ENCODE measurements around the gene CHST13. TPM values are rescaled to one million over a fixed set of nuclear protein-coding genes. Genes with fewer than 3 reads are reported as not detected.

The CHST13 gene
- total RNA-seq, 1 experiment from 2014 or later, result not detected

- intact Hi-C loops (cut with micrococcal nuclease; ENCODE audit: unreplicated experiment), result no loop called here
- no peak for TF ChIP-seq CTCF (conservative IDR thresholded peaks at IDR 0.05; ENCODE audit: low read depth, low read length)
- TF ChIP-seq EZH2 (IDR thresholded peaks at IDR 0.05; ENCODE audit: borderline replicate concordance, low read depth, low read length, poor library complexity, severe bottlenecking), result no peak
- H3K27ac ChIP-seq (ENCODE audit: low read depth, low read length, poor library complexity, severe bottlenecking), result no peak overlapping the region
- POLR2A ChIA-PET (ENCODE audit: low non-redundant PET), result no interaction called here
- no peak overlapping the region for H3K4me3 ChIP-seq (ENCODE audit: low read depth, low read length, poor library complexity, severe bottlenecking)
- BruUV-seq (replicated peaks), result no TSS peak
- no peaks in the 10 kb centered on the region for H3K4me1 ChIP-seq (ENCODE audit: insufficient read depth, low read length, poor library complexity, severe bottlenecking)
- no peak for DNase-seq (ENCODE audit: low spot score)
- H3K27me3 ChIP-seq (replicated peaks; ENCODE audit: insufficient read depth, low read depth, low read length, poor library complexity), result no peaks in the 10 kb centered on the region
- H3K9me3 ChIP-seq (ENCODE audit: low read depth, low read length, poor library complexity, severe bottlenecking), result no peaks in the 10 kb centered on the region
- no peaks in the 10 kb centered on the region for H3K36me3 ChIP-seq (ENCODE audit: insufficient read depth, low read length, poor library complexity, severe bottlenecking)
- CTCF ChIA-PET, result no interaction called here
These were observed 8.8 kb upstream of the CHST13 start for GRCh38 chr3:126515066-126515706.

- no peaks in the 10 kb centered on the region for H3K4me1 ChIP-seq (ENCODE audit: insufficient read depth, low read length, poor library complexity, severe bottlenecking)
- H3K9me3 ChIP-seq (ENCODE audit: low read depth, low read length, poor library complexity, severe bottlenecking), result no peaks in the 10 kb centered on the region
- no peaks in the 10 kb centered on the region for H3K36me3 ChIP-seq (ENCODE audit: insufficient read depth, low read length, poor library complexity, severe bottlenecking)
- no peak for TF ChIP-seq CTCF (conservative IDR thresholded peaks at IDR 0.05; ENCODE audit: low read depth, low read length)
- TF ChIP-seq EZH2 (IDR thresholded peaks at IDR 0.05; ENCODE audit: borderline replicate concordance, low read depth, low read length, poor library complexity, severe bottlenecking), result no peak
- no peak for DNase-seq (ENCODE audit: low spot score)
- ChIA-PET POLR2A (ENCODE audit: low non-redundant PET) (no interaction called here), CTCF (no interaction called here)
- H3K27ac ChIP-seq (ENCODE audit: low read depth, low read length, poor library complexity, severe bottlenecking), result no peak overlapping the region
- intact Hi-C loops (cut with micrococcal nuclease; ENCODE audit: unreplicated experiment), result no loop called here
- no peak overlapping the region for H3K4me3 ChIP-seq (ENCODE audit: low read depth, low read length, poor library complexity, severe bottlenecking)
- H3K27me3 ChIP-seq (replicated peaks; ENCODE audit: insufficient read depth, low read depth, low read length, poor library complexity), result no peaks in the 10 kb centered on the region
- BruUV-seq (replicated peaks), result no TSS peak
These were observed 7.6 kb upstream of the CHST13 start for GRCh38 chr3:126516152-126516935.

- Histone ChIP-seq H3K36me3 (ENCODE audit: insufficient read depth, low read length, poor library complexity, severe bottlenecking) (no peaks in the 10 kb centered on the region), H3K4me3 (ENCODE audit: low read depth, low read length, poor library complexity, severe bottlenecking) (no peak overlapping the region), H3K27me3 (replicated peaks; ENCODE audit: insufficient read depth, low read depth, low read length, poor library complexity) (no peaks in the 10 kb centered on the region), H3K27ac (ENCODE audit: low read depth, low read length, poor library complexity, severe bottlenecking) (no peak overlapping the region), H3K4me1 (ENCODE audit: insufficient read depth, low read length, poor library complexity, severe bottlenecking) (no peaks in the 10 kb centered on the region), H3K9me3 (ENCODE audit: low read depth, low read length, poor library complexity, severe bottlenecking) (no peaks in the 10 kb centered on the region)
- ChIA-PET CTCF (no interaction called here), POLR2A (ENCODE audit: low non-redundant PET) (no interaction called here)
- intact Hi-C loops (cut with micrococcal nuclease; ENCODE audit: unreplicated experiment), result no loop called here
- no peak for DNase-seq (ENCODE audit: low spot score)
- no TSS peak for BruUV-seq (replicated peaks)
- TF ChIP-seq CTCF (conservative IDR thresholded peaks at IDR 0.05; ENCODE audit: low read depth, low read length) (no peak), EZH2 (IDR thresholded peaks at IDR 0.05; ENCODE audit: borderline replicate concordance, low read depth, low read length, poor library complexity, severe bottlenecking) (no peak)
These were observed 7.0 kb upstream of the CHST13 start for GRCh38 chr3:126516936-126517290.

Data from A673 (cell line).